Measurements from ENCODE around the gene POU4F3. TPM values are rescaled to one million over a fixed set of nuclear protein-coding genes. Genes with fewer than 3 reads are reported as not detected.

POU4F3 gene
- total and polyA plus RNA-seq, 2 of the 8 experiments (the other 6 are each of a cell fraction or from before 2014, with no cell fraction given): 0.09 TPM; not detected in 1

- no peak overlapping the region for H2BK5ac ChIP-seq (ENCODE audit: low read depth, low read length)
- DNase-seq (ENCODE audit: low read depth in 1 of 2, low spot score in 2 of 2) (peak in 1 of 2 experiments; percentile 86), FAIRE-seq (no peak)
- CTCF ChIA-PET (ENCODE audit: partially characterized antibody): interaction anchor here (0.6 to 1.4 kb wide), 3 partner anchors 9 to 48 kb away, joined by 3 to 4 read pairs (median 4); no protein-coding TSS in a partner anchor
- no peak overlapping the region for H3K14ac ChIP-seq (ENCODE audit: insufficient read length)
- no peaks in the 10 kb centered on the region for H3K79me1 ChIP-seq (ENCODE audit: low read depth, low read length)
- H2BK15ac ChIP-seq (ENCODE audit: low read length): no peak overlapping the region
- H2BK120ac ChIP-seq (replicated peaks; ENCODE audit: low read depth, low read length): no peak overlapping the region
- POLR2A ChIA-PET (ENCODE audit: partially characterized antibody): no interaction called here
- no peak overlapping the region for H3K56ac ChIP-seq (replicated peaks; ENCODE audit: insufficient read length, low read depth, low read length)
- peaks cover 23 to 59% of the 10 kb centered on the region in 2 experiments for H4K20me1 ChIP-seq (replicated peaks in 1 of 2; ENCODE audit: control insufficient read depth in 1 of 2, insufficient read depth in 2 of 2, low read length in 2 of 2)
- H3K4ac ChIP-seq (replicated peaks; ENCODE audit: insufficient read length, low read depth, low read length): no peak overlapping the region
- peak overlapping the region in 1 of 4 experiments; percentile 66; a peak in 3 of 8 replicates for H3K4me3 ChIP-seq (ENCODE audit: extremely low read depth in 1 of 4, insufficient read depth in 2 of 4, low read depth in 3 of 4, low read length in 4 of 4)
- H3K23me2 ChIP-seq (ENCODE audit: low read depth, low read length): peaks cover 18% of the 10 kb centered on the region; the same call in 1 of the 2 replicates
- H3K4me2 ChIP-seq (ENCODE audit: insufficient read depth in 1 of 2, low read depth in 2 of 2, low read length in 2 of 2): peak overlapping the region; percentile 84 to 89
- peaks cover 18 to 38% (median 24%) of the 10 kb centered on the region in 4 experiments for H3K4me1 ChIP-seq (replicated peaks in 1 of 4; ENCODE audit: control insufficient read depth in 3 of 4, insufficient read depth in 4 of 4, low read length in 3 of 4)
- no peak overlapping the region for H2AFZ ChIP-seq (ENCODE audit: low read length)
- H2BK20ac ChIP-seq (ENCODE audit: low read length): no peak overlapping the region
- no peak overlapping the region for H3K18ac ChIP-seq (ENCODE audit: extremely low read depth, low read length)
- H3K23ac ChIP-seq (ENCODE audit: insufficient read length): no peak overlapping the region
- no peak overlapping the region for H2AK5ac ChIP-seq (ENCODE audit: low read depth, low read length)
- no peak overlapping the region for H4K8ac ChIP-seq (ENCODE audit: extremely low read depth, insufficient read depth, low read length)
- H3K27ac ChIP-seq (ENCODE audit: low read depth, low read length): no peak overlapping the region
- H3K36me3 ChIP-seq (ENCODE audit: control insufficient read depth in 2 of 4, insufficient read depth in 4 of 4, low read length in 3 of 4): peaks cover 0 to 5% (median 0%) of the 10 kb centered on the region in 4 experiments; a peak in 1 of 8 replicates
- H3K9ac ChIP-seq (replicated peaks in 1 of 4; ENCODE audit: extremely low read depth in 1 of 4, low read depth in 3 of 4, low read length in 3 of 4): no peak overlapping the region
- H3K79me2 ChIP-seq (ENCODE audit: control insufficient read depth in 1 of 2, insufficient read depth in 2 of 2, low read length in 2 of 2): no peaks in the 10 kb centered on the region
- no peaks in the 10 kb centered on the region for H3K9me3 ChIP-seq (ENCODE audit: insufficient read depth in 2 of 2, low read depth in 1 of 2, low read length in 1 of 2)
- H3K27me3 ChIP-seq (replicated peaks in 1 of 4; ENCODE audit: control insufficient read depth in 3 of 4, extremely low read depth in 1 of 4, insufficient read depth in 3 of 4, low read length in 3 of 4): peaks cover 96 to 100% (median 100%) of the 10 kb centered on the region in 4 experiments
- H4K5ac ChIP-seq (ENCODE audit: insufficient read length, low read depth, low read length): no peak overlapping the region
- H4K91ac ChIP-seq (replicated peaks; ENCODE audit: insufficient read length, low read length): no peak overlapping the region
- H2BK12ac ChIP-seq (ENCODE audit: low read depth, low read length): no peak overlapping the region
- 9% methylated on average over 38 of the region's 40 CpGs; no CpG with 5 or more reads in 1 of the 2 experiments for WGBS, 2 experiments (ENCODE audit: extremely low coverage in 1 of 2, insufficient coverage in 1 of 2, insufficient read length in 1 of 2, insufficient replicate concordance in 2 of 2, low coverage in 1 of 2, low lambda C conversion rate in 2 of 2, missing lambda C conversion rate in 1 of 2)
- TF ChIP-seq HDAC2 (IDR thresholded peaks at IDR 0.05; ENCODE audit: borderline replicate concordance in 1 of 2, low read depth in 2 of 2, low read length in 2 of 2) (0 out of 4 replicates have a peak, but pooled peaks have one; percentile 57 to 84), SAP30 (IDR thresholded peaks at IDR 0.05; ENCODE audit: insufficient read depth, insufficient replicate concordance, low read length) (peak; percentile 62), TAF7 (optimal IDR thresholded peaks at IDR 0.05; ENCODE audit: borderline replicate concordance, low read depth, low read length) (peak; percentile 31), CREB1 (IDR thresholded peaks at IDR 0.05) (no peak), RNF2 (IDR thresholded peaks at IDR 0.05; ENCODE audit: borderline replicate concordance, low read depth, low read length, missing control alignments, poor library complexity, severe bottlenecking) (peak; percentile 21), YY1 (IDR thresholded peaks at IDR 0.05; ENCODE audit: low read depth, low read length) (0 out of 2 replicates have a peak, but pooled peaks have one; percentile 19), SUZ12 (IDR thresholded peaks at IDR 0.05; ENCODE audit: low read length) (peak; percentile 95), BRCA1 (IDR thresholded peaks at IDR 0.05; ENCODE audit: low read depth, low read length) (no peak), GABPA (IDR thresholded peaks at IDR 0.05; ENCODE audit: borderline replicate concordance, insufficient read depth, low read length) (no peak)
- TF ChIP-seq, protein P1, sequence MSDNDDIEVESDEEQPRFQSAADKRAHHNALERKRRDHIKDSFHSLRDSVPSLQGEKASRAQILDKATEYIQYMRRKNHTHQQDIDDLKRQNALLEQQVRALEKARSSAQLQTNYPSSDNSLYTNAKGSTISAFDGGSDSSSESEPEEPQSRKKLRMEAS (IDR thresholded peaks at IDR 0.05): no peak
These were observed 1.8 kb downstream of the POU4F3 start for GRCh38 chr5:146340260-146341081.

Measured in H1 (cell line).